Occipital lobe (tissue), 2 donors: ENCODE results near the gene PAX7. TPM values are rescaled to one million over a fixed set of nuclear protein-coding genes. Genes with fewer than 3 reads are reported as not detected.
"Not testable (repeated sequence)": the region's sequence is repeated elsewhere in the genome, so short reads cannot be mapped to it uniquely, and the experiment has no call there.

Experiments used
- DNase-seq: peaks from one replicate; lab custom pipeline; 2025; lab: John Stamatoyannopoulos, UW
- total RNA-seq: library from RNA; depleted of rRNA; stranded (reverse); fragments of >200 nt; gene quantifications from one replicate; pipeline ENCODE4 v1.2.3, GENCODE V29; 2014

PAX7 gene
- total RNA-seq, 1 donor from 2014 or later: not detected

DNA sequence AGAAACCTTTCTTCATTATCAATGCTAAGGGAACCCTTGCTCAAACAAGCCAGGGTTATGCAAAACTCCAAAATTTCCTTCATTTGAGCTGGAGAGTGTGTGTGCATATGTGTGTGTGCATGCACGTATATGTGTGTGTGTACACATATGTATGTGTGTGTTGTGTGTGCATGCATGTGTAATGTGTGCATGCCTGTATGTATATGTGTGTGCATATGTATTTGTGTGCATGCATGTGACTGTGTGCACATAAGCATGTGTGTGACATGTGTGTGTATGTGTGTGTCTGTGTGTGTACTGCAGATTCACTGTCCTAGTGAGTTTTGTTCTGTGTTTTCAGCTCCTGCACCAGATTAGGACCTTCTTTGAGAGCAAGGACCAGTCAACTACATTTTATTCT lies 28.2 kb downstream of the PAX7 start:
- DNase-seq: no peak

- DNase-seq: no peak
Measured at GRCh38 chr1:18661404-18662285, 31.0 kb downstream of the PAX7 start.

- no peak for DNase-seq
Measured at GRCh38 chr1:18662286-18662639, 31.6 kb downstream of the PAX7 start.

DNA sequence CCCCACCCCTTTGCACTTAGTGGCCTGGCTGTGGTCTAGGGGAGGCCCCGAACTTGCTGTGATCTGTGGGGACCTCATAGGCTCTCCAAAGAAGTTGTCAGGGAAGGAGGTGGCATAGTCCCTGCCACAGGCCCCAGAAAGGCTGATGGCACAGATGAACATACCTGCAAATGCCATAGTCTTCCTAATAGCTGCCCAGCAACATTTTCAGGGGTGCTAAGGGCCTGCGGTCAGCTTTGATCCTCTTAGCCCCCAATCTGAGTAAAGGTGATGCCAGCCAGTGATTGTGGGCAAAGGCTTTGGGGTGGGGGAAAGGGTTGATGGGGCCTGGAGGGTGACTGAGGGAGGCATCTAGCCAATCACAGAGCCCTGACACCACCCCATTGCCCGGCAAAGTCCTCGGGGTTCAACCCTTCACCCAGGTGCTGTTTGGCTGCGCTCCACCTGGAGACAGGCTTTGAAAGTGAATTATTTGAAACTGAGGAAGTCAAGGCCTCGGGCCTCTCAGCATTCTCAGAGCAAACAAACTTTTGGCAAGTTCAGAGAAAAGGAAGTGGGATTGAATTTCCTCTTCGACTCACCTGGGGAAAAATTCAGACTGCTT lies 35.8 kb downstream of the PAX7 start:
- no peak for DNase-seq

DNA sequence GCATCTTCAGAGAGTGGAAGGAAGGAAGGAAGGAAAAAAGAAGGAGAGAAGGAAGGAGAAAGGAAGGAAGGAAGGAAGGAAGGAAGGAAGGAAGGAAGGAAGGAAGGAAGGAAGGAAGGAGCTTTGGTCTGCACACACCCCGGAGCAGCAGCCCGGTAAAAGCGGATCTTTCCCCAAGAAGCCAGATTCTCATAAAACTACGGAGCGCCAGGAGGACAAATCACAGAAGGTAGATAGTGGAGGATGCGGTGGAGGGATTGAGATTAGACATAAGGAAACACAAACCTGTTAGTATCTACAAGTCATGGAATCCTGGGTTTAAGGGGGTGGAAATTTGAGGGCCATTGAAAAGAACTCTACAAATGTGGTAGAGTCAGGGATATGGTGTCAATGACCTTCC lies 36.7 kb downstream of the PAX7 start:
- DNase-seq: no peak

DNA sequence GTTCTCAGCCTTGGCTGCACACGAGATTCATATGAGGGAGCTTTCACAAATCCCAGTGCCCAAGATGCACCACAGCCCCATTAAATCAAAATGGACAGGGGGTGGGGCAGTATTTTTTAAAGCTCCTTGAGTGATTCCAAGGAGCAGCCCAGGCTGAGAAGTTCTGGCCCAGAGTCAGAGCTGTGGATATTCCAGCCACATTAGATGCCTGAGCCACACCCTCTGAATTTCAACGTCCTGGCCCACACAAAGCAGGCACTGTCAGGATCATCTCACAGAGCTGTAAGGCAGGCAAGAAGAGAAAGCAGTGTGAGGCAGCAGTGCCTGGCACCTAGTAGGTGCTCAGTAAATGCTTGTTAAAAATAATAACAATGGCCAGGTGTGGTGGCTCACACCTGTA lies 37.4 kb downstream of the PAX7 start:
- no peak for DNase-seq

DNA sequence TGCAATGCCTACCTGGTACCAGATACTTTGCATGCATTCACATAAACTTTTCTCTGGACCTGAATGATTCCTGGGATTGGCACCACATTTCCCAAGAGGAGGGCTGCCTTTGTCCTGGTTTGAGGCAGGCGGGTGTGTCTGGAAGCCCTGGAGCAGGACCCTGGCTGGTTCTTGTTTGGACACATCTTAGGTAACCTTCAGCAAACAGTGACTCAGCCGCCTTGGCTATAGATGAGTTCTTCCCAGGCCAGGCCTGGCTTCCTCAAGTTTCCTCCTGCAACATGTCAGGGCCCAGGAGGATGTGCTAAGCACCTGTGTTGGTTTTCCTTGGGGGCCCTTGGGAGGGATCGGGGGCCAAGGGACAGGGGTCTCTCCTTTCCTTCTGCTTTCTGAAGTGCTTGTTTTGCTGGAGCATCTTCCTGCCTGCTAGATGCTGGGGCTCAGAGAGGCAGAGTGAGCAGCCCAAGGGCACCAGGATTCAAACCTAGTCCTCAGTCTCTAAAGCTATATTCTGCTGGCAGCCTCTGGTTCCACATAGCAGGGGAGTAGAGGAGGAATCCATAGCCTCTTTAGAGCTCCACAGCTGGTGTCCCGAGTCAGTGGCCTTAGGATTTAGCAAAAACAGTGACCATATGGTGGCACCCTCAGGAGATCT lies 38.2 kb downstream of the PAX7 start:
- no peak for DNase-seq

GRCh38 chr1:18670121-18670867 lies 39.6 kb downstream of the PAX7 start:
- DNase-seq: no peak

GRCh38 chr1:18670868-18671225 lies 40.2 kb downstream of the PAX7 start:
- DNase-seq: no peak

DNA sequence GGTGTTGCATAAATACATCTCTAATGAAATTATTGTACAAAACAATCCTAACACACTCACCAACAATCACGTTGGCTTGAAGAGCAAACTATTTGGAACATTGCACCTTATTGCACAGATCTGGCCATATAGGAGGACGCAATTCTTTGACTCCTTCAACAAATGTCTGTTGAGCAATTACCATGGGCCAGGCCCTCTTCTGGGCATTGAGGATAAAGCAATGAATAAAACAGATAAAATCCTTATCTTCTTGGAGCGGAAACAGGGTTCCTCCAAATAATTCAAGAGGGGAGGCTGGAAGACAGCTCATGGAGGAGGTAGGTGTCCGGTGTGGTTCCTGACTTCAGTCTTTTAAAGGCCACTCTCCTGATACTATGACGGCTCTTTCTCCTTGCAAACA lies 43.3 kb downstream of the PAX7 start:
- DNase-seq: no peak

DNA sequence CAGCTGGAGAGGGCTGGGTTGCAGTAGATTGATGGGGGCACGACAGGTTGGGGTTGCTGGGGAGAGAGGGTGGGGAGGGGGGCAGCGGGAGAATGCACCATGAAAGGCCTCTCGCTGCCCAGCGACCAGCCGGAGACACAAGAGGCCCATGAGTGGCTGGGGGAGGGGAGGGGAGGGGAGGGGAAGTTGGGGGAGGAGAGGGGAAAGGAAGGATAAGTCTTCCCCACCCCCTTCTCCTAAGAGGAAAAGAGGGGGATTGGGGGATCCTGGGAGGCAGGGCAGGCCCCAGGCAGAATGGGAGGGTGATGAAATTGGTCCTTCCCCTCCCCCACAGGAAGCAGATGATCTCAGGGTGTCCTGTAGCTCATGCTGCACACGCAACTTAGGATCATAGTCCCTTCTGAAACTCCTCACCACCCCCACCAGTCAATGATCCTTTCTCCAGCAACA lies 45.7 kb downstream of the PAX7 start:
- no peak for DNase-seq

- DNase-seq: no peak
Measured at GRCh38 chr1:18681423-18681835, 50.8 kb downstream of the PAX7 start.

GRCh38 chr1:18682375-18682774 lies 51.7 kb downstream of the PAX7 start:
- no peak for DNase-seq

DNA sequence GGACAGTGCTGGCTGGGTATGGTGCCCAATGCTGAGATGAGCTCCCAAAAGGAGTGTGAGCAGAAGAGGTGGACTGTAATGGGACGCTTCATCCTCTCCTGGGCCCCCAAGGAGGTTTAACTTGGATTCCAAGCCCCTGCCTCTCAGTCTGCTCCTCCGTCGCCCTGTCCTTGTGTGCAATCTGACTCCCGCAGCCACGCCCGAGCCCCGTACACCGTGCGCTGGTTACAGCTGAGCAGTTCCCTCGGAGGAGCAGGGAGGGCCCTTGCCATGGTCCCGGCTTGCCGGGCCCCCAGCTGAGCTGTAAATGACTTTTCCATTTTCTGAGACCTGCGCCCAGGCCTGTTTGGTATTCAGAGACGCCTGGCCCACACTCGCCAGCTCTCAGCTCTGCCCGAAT lies 53.7 kb downstream of the PAX7 start:
- no peak for DNase-seq

DNA sequence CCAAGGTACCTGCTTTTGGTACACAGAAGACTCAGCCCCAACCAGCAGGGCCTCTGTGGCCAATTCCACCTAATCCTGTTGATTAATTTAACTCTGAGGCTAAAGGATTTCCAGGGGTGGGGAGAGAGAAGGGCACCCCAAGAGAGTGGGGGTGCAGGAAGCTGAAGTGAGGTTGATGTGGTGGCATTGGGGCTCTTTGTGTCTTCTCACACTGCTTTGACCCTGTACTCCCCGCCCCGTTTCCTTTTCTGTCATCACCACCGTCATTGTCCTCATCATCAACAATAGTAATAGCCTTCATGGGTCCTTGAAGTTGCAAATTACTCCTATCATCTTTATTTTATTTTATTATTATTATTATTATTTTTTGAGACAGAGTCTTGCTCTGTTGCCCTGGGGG lies 55.9 kb downstream of the PAX7 start:
- DNase-seq: no peak

GRCh38 chr1:18687273-18687672 lies 56.6 kb downstream of the PAX7 start:
- DNase-seq: no peak

DNA sequence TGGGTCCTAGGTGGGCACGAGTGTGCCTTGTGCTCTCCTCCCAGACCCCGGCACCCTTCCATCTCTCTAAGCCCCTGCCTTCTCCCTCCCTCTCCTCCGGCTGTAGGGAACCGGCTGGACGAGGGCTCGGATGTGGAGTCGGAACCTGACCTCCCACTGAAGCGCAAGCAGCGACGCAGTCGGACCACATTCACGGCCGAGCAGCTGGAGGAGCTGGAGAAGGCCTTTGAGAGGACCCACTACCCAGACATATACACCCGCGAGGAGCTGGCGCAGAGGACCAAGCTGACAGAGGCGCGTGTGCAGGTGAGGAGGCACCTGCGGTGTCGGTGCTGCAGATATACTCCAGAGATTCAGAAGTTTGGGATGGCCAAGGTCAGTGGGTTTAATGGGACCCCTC lies 61.0 kb downstream of the PAX7 start:
- DNase-seq: no peak

DNA sequence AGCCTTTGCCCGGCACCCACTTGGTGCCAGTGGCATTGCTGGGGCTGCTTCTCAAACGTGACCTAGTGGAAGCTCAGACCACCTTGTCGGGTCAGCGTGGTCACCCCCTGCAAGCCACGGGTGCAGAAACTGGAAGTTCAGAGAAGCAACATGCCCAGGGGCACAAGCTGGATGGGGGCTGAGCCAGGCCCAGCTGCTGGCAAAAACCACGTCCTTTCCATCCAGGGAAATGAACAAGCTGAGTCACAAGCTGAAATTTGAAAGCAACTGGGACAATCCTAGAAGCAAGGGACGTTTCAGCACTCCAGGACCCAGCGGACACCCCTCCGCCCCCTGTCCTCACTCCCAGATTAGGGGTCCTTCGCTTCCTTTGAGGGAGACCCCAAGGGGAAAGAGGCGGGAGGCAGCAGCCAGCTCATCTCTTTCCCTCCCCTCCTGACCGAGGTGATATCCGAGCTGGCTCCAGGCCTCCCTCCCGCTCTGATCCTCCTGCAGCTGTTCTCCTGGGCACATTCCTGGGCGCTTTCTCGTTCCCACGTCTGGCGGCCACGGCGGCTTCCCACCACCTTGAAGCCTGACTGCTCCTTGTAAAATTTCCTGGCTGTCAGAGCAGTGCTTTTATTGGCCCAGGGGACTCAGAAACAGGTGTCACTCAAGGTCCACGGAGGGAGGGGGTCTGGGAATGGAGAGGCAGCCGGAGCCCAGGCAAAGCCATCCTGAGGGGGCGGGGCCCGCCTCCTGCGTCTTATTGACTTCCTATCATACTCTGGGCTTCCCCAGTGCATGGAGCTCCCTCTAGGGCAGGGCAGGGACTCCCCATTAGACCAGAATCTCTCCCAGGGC lies 62.8 kb downstream of the PAX7 start:
- DNase-seq: no peak

DNA sequence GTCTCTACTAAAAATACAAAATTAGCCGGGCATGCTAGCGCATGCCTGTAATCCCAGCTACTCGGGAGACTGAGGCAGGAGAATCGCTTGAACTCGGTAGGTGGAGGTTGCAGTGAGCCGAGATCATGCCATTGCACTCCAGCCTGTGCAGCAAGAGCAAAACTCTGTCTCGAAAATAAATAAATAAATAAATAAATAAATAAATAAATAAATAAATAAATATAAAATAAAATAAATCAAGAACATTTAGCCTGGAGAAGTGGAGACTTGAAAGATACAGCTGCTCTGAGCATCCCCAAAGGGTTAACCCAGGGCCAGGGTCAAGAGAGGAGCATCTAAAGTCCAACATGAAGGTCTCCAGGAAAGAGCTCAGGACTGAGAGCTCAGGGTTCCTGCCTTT lies 63.6 kb downstream of the PAX7 start:
- not testable (repeated sequence) for DNase-seq

GRCh38 chr1:18697541-18697940 lies 66.9 kb downstream of the PAX7 start:
- no peak for DNase-seq

DNA sequence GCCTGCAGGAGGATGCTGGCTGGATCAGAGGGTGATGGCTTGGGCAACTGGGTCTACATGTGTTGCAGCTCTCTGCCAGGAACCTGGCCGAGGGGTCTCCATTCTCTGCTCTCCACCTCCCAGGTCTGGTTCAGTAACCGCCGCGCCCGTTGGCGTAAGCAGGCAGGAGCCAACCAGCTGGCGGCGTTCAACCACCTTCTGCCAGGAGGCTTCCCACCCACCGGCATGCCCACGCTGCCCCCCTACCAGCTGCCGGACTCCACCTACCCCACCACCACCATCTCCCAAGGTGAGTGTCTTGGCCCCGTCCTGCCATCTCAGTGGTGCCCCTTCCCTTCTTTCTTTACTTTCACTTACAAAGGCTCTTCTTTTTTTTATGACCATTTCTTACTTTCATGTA lies 69.9 kb downstream of the PAX7 start:
- DNase-seq: no peak
